NCI-H446 (cell line): ENCODE data around the gene PLA2G6.
"Not testable (repeated sequence)": the region's sequence is repeated elsewhere in the genome, so short reads cannot be mapped to it uniquely, and the experiment has no call there.

Experiments used
- DNase-seq, 2 experiments: peaks; one replicate each; lab custom pipeline; 2025; lab: John Stamatoyannopoulos, UW

The PLA2G6 gene

GRCh38 chr22:38083931-38084631 lies 97.5 kb downstream of the PLA2G6 start, which contains the start of gene SLC16A8:
Gene SLC16A8, minus strand, starts transcription at chr22:38084184. Its CDS starts 1,311 bp downstream, at chr22:38082873.
- no peak for DNase-seq

- no peak for DNase-seq
Observed at GRCh38 chr22:38082986-38083710, 98.5 kb downstream of the PLA2G6 start.

GRCh38 chr22:38081941-38082828 lies 99.4 kb downstream of the PLA2G6 start:
- DNase-seq, result no peak

- DNase-seq, result no peak
Observed at GRCh38 chr22:38081636-38081940, 100.0 kb downstream of the PLA2G6 start.

- no peak for DNase-seq
Observed at GRCh38 chr22:38080850-38081635, 100.6 kb downstream of the PLA2G6 start.

- DNase-seq, result no peak
Observed at GRCh38 chr22:38080474-38080849, 101.2 kb downstream of the PLA2G6 start.

GRCh38 chr22:38079804-38080203 lies 101.8 kb downstream of the PLA2G6 start:
- DNase-seq, result no peak

- DNase-seq, result not testable (repeated sequence)
Observed at GRCh38 chr22:38079208-38079607, 102.4 kb downstream of the PLA2G6 start.

GRCh38 chr22:38078046-38078840 lies 103.4 kb downstream of the PLA2G6 start:
- DNase-seq, result no peak

- no peak for DNase-seq
Observed at GRCh38 chr22:38077595-38077994, 104.0 kb downstream of the PLA2G6 start.

- DNase-seq, result no peak
Observed at GRCh38 chr22:38077096-38077495, 104.5 kb downstream of the PLA2G6 start.

- DNase-seq, result no peak
Observed at GRCh38 chr22:38075961-38076360, 105.7 kb downstream of the PLA2G6 start.

GRCh38 chr22:38075105-38075825 lies 106.4 kb downstream of the PLA2G6 start:
- no peak for DNase-seq

- no peak for DNase-seq
Observed at GRCh38 chr22:38074181-38075104, 107.2 kb downstream of the PLA2G6 start.

- DNase-seq, result no peak
Observed at GRCh38 chr22:38073150-38074130, 108.2 kb downstream of the PLA2G6 start.

GRCh38 chr22:38072322-38073149 lies 109.1 kb downstream of the PLA2G6 start:
- no peak for DNase-seq
